ENCODE results near the gene LRPPRC. TPM values are rescaled to one million over a fixed set of nuclear protein-coding genes. Genes with fewer than 3 reads are reported as not detected.
A peak's percentile ranks its signal among the peaks of the same experiment; 100 is the strongest.

LRPPRC gene
- total RNA-seq, 2 experiments from 2014 or later, result 220 to 221 TPM

GRCh38 chr2:44001716-44002115 is 5.9 kb upstream of the LRPPRC start:
- Mint-ChIP-seq H3K4me1 (peaks cover 15% of the 10 kb centered on the region), H3K27me3 (no peaks in the 10 kb centered on the region), H3K4me3 (no peak overlapping the region), H3K36me3 (no peaks in the 10 kb centered on the region), H3K27ac (no peak overlapping the region), H3K9me3 (no peaks in the 10 kb centered on the region)
- DNase-seq, result no peak

GRCh38 chr2:43998263-43998662 is 2.5 kb upstream of the LRPPRC start:
- Mint-ChIP-seq H3K9me3 (no peaks in the 10 kb centered on the region), H3K36me3 (peaks cover 21% of the 10 kb centered on the region), H3K27me3 (no peaks in the 10 kb centered on the region), H3K4me1 (peaks cover 18% of the 10 kb centered on the region), H3K4me3 (no peak overlapping the region), H3K27ac (no peak overlapping the region)
- no peak for DNase-seq

- Mint-ChIP-seq H3K27ac (peak overlapping the region; percentile 9), H3K27me3 (no peaks in the 10 kb centered on the region), H3K4me3 (peak overlapping the region; percentile 91), H3K4me1 (peaks cover 40% of the 10 kb centered on the region), H3K9me3 (no peaks in the 10 kb centered on the region), H3K36me3 (peaks cover 54% of the 10 kb centered on the region)
- no peak for DNase-seq
Observed at GRCh38 chr2:43993437-43993836, 2.4 kb downstream of the LRPPRC start.

GRCh38 chr2:43989545-43989944 is 6.2 kb downstream of the LRPPRC start:
- Mint-ChIP-seq H3K9me3 (no peaks in the 10 kb centered on the region), H3K36me3 (peaks cover 65% of the 10 kb centered on the region), H3K4me3 (no peak overlapping the region), H3K27ac (no peak overlapping the region), H3K27me3 (no peaks in the 10 kb centered on the region), H3K4me1 (peaks cover 54% of the 10 kb centered on the region)
- DNase-seq, result no peak

- Mint-ChIP-seq H3K36me3 (peaks cover 43% of the 10 kb centered on the region), H3K4me3 (no peak overlapping the region), H3K27me3 (no peaks in the 10 kb centered on the region), H3K9me3 (no peaks in the 10 kb centered on the region), H3K27ac (no peak overlapping the region), H3K4me1 (peaks cover 39% of the 10 kb centered on the region)
- no peak for DNase-seq
Observed at GRCh38 chr2:43986600-43986999, 9.2 kb downstream of the LRPPRC start.

GRCh38 chr2:43985359-43985758 is 10.4 kb downstream of the LRPPRC start:
- no peak for DNase-seq
- H3K4me1 Mint-ChIP-seq, result peaks cover 44% of the 10 kb centered on the region
- H3K27ac Mint-ChIP-seq, result peak overlapping the region; percentile 49
- H3K27me3 Mint-ChIP-seq, result no peaks in the 10 kb centered on the region
- H3K4me3 Mint-ChIP-seq, result no peak overlapping the region
- H3K9me3 Mint-ChIP-seq, result no peaks in the 10 kb centered on the region
- H3K36me3 Mint-ChIP-seq, result peaks cover 43% of the 10 kb centered on the region

- H3K4me1 Mint-ChIP-seq, result peaks cover 41% of the 10 kb centered on the region
- H3K4me3 Mint-ChIP-seq, result no peak overlapping the region
- no peak for DNase-seq
- H3K9me3 Mint-ChIP-seq, result no peaks in the 10 kb centered on the region
- H3K36me3 Mint-ChIP-seq, result peaks cover 39% of the 10 kb centered on the region
- no peaks in the 10 kb centered on the region for H3K27me3 Mint-ChIP-seq
- H3K27ac Mint-ChIP-seq, result no peak overlapping the region
Observed at GRCh38 chr2:43984533-43984932, 11.3 kb downstream of the LRPPRC start.

GRCh38 chr2:43980902-43981301 is 14.9 kb downstream of the LRPPRC start:
- Mint-ChIP-seq H3K4me3 (no peak overlapping the region), H3K4me1 (peaks cover 31% of the 10 kb centered on the region), H3K27ac (peak overlapping the region; percentile 68), H3K36me3 (peaks cover 21% of the 10 kb centered on the region), H3K27me3 (no peaks in the 10 kb centered on the region), H3K9me3 (no peaks in the 10 kb centered on the region)
- DNase-seq, result peak; percentile 11

GRCh38 chr2:43977677-43978375 is 18.0 kb downstream of the LRPPRC start:
- no peak overlapping the region for H3K4me3 Mint-ChIP-seq
- no peak for DNase-seq
- H3K27me3 Mint-ChIP-seq, result no peaks in the 10 kb centered on the region
- peaks cover 20% of the 10 kb centered on the region for H3K36me3 Mint-ChIP-seq
- H3K27ac Mint-ChIP-seq, result no peak overlapping the region
- no peaks in the 10 kb centered on the region for H3K9me3 Mint-ChIP-seq
- H3K4me1 Mint-ChIP-seq, result peaks cover 13% of the 10 kb centered on the region

GRCh38 chr2:43960921-43961320 is 34.9 kb downstream of the LRPPRC start:
- Mint-ChIP-seq H3K27me3 (no peaks in the 10 kb centered on the region), H3K27ac (no peak overlapping the region), H3K36me3 (peaks cover 38% of the 10 kb centered on the region), H3K4me1 (peaks cover 4% of the 10 kb centered on the region), H3K9me3 (no peaks in the 10 kb centered on the region), H3K4me3 (no peak overlapping the region)
- no peak for DNase-seq

GRCh38 chr2:43958397-43959275 is 37.2 kb downstream of the LRPPRC start:
- H3K9me3 Mint-ChIP-seq, result no peaks in the 10 kb centered on the region
- H3K27me3 Mint-ChIP-seq, result no peaks in the 10 kb centered on the region
- H3K4me3 Mint-ChIP-seq, result no peak overlapping the region
- DNase-seq, result no peak
- peaks cover 7% of the 10 kb centered on the region for H3K4me1 Mint-ChIP-seq
- no peak overlapping the region for H3K27ac Mint-ChIP-seq
- H3K36me3 Mint-ChIP-seq, result peaks cover 30% of the 10 kb centered on the region

- Mint-ChIP-seq H3K4me1 (peaks cover 3% of the 10 kb centered on the region), H3K36me3 (peaks cover 22% of the 10 kb centered on the region), H3K4me3 (no peak overlapping the region), H3K27ac (no peak overlapping the region), H3K9me3 (no peaks in the 10 kb centered on the region), H3K27me3 (no peaks in the 10 kb centered on the region)
- no peak for DNase-seq
Observed at GRCh38 chr2:43950383-43951008, 45.3 kb downstream of the LRPPRC start.

GRCh38 chr2:43948370-43948769 is 47.4 kb downstream of the LRPPRC start:
- DNase-seq, result no peak
- peaks cover 29% of the 10 kb centered on the region for H3K36me3 Mint-ChIP-seq
- H3K27me3 Mint-ChIP-seq, result no peaks in the 10 kb centered on the region
- no peaks in the 10 kb centered on the region for H3K4me1 Mint-ChIP-seq
- H3K9me3 Mint-ChIP-seq, result no peaks in the 10 kb centered on the region
- H3K27ac Mint-ChIP-seq, result no peak overlapping the region
- no peak overlapping the region for H3K4me3 Mint-ChIP-seq

- Mint-ChIP-seq H3K36me3 (peaks cover 27% of the 10 kb centered on the region), H3K4me3 (no peak overlapping the region), H3K27ac (no peak overlapping the region), H3K27me3 (no peaks in the 10 kb centered on the region), H3K4me1 (no peaks in the 10 kb centered on the region), H3K9me3 (no peaks in the 10 kb centered on the region)
- no peak for DNase-seq
Observed at GRCh38 chr2:43946685-43947084, 49.1 kb downstream of the LRPPRC start.

- Mint-ChIP-seq H3K4me1 (peaks cover 3% of the 10 kb centered on the region), H3K9me3 (no peaks in the 10 kb centered on the region), H3K27ac (no peak overlapping the region), H3K36me3 (peaks cover 26% of the 10 kb centered on the region), H3K4me3 (no peak overlapping the region), H3K27me3 (no peaks in the 10 kb centered on the region)
- DNase-seq, result no peak
Observed at GRCh38 chr2:43945439-43945838, 50.4 kb downstream of the LRPPRC start.

All from activated naive CD8-positive, alpha-beta T cell treated with anti-CD3 and anti-CD28 coated beads for 36 hours (primary cell).